SK-N-SH (cell line): ENCODE measurements around the gene ZDHHC6. TPM values are rescaled to one million over a fixed set of nuclear protein-coding genes. Genes with fewer than 3 reads are reported as not detected.

Experiments used
- CTCF ChIA-PET: fragments of 300-600, 350-600 bp; formaldehyde crosslinking; extraction: SDS; loops from one replicate; lab custom pipeline; 2021; lab: Yijun Ruan, JAX
- POLR2A ChIA-PET: fragments of 350-600 bp; sonication (Branson Sonifier 250); formaldehyde crosslinking; extraction: SDS; loops from one replicate; lab custom pipeline; 2020; ENCODE audit warnings: antibody characterized with exemption, inconsistent platforms; lab: Yijun Ruan, JAX
- DNase-seq: peaks from one replicate; pipeline ENCODE4 v3.0.0; 2012
- H2AFZ ChIP-seq: fragments of 200-600 bp; sonication (generic); 2 replicates; pipeline ENCODE4 v1.8.1; 2016; ENCODE audit warnings: antibody characterized with exemption, mild to moderate bottlenecking, low read depth
- H3F3A ChIP-seq: fragments of 200-600 bp; sonication (generic); replicated peaks from 2 replicates; pipeline ENCODE3; 2016; ENCODE audit warnings: antibody characterized with exemption, mild to moderate bottlenecking; ENCODE audit not compliant: insufficient read depth
- H3K27ac ChIP-seq, 2 experiments: fragments of 200-500 bp in 1 of 2; fragments of 200-600 bp in 1 of 2; sonication (Bioruptor generic) in 1 of 2; sonication (generic), shearing (Covaris generic) in 1 of 2; 2 replicates each; pipeline versions ENCODE4 v1.5.1 to v1.6.1; 2014 to 2016; ENCODE audit warnings: low read depth in 2 of 2, inconsistent platforms in 1 of 2, low read length in 1 of 2, mild to moderate bottlenecking in 1 of 2, mixed read lengths in 1 of 2
- H3K27me3 ChIP-seq: fragments of 200-600 bp; sonication (generic), shearing (Covaris generic); 2 replicates; pipeline ENCODE4 v1.6.1; 2016; ENCODE audit warnings: mixed run types; ENCODE audit not compliant: insufficient read depth
- H3K36me3 ChIP-seq, 2 experiments: fragments of 200-500 bp in 1 of 2; fragments of 200-600 bp in 1 of 2; sonication (Bioruptor generic) in 1 of 2; sonication (generic) in 1 of 2; replicated peaks in 1 of 2; 2 replicates each; pipeline versions ENCODE3 to v1.5.1; 2014 to 2016; ENCODE audit warnings: low read length in 1 of 2, mild to moderate bottlenecking in 1 of 2; ENCODE audit not compliant: insufficient read depth in 2 of 2, control insufficient read depth in 1 of 2
- H3K4me1 ChIP-seq, 2 experiments: fragments of 200-500 bp in 1 of 2; fragments of 200-600 bp in 1 of 2; sonication (Bioruptor generic) in 1 of 2; sonication (generic), shearing (Covaris generic) in 1 of 2; 2 replicates each; pipeline versions ENCODE4 v1.5.1 to v1.6.1; 2014 to 2016; ENCODE audit warnings: low read depth in 1 of 2, low read length in 1 of 2, mixed run types in 1 of 2; ENCODE audit not compliant: insufficient read depth in 2 of 2, control insufficient read depth in 1 of 2
- H3K4me2 ChIP-seq: fragments of 200-600 bp; sonication (generic), shearing (Covaris generic); 2 replicates; pipeline ENCODE4 v1.6.1; 2017; ENCODE audit warnings: mixed run types
- H3K4me3 ChIP-seq, 2 experiments: fragments of 200-500 bp in 1 of 2; fragments of 200-600 bp in 1 of 2; sonication (Bioruptor generic) in 1 of 2; sonication (generic), shearing (Covaris generic) in 1 of 2; 2 replicates each; pipeline versions ENCODE4 v1.5.1 to v1.8.1; 2014 to 2016; ENCODE audit warnings: low read depth in 2 of 2, inconsistent platforms in 1 of 2, low read length in 1 of 2, mild to moderate bottlenecking in 1 of 2, mixed read lengths in 1 of 2, moderate library complexity in 1 of 2
- H3K79me2 ChIP-seq: fragments of 200-600 bp; sonication (generic); 2 replicates; pipeline ENCODE4 v1.8.1; 2017; ENCODE audit warnings: mild to moderate bottlenecking; ENCODE audit not compliant: insufficient read depth
- H3K9ac ChIP-seq: fragments of 200-600 bp; sonication (generic); 2 replicates; pipeline ENCODE4 v1.6.1; 2017; ENCODE audit warnings: mixed run types
- H3K9me2 ChIP-seq: fragments of 200-600 bp; sonication (generic); 2 replicates; pipeline ENCODE4 v1.6.1; 2017; ENCODE audit warnings: mixed run types
- H3K9me3 ChIP-seq: fragments of 200-600 bp; sonication (generic); 2 replicates; pipeline ENCODE4 v1.6.1; 2017; ENCODE audit warnings: mixed run types, mild to moderate bottlenecking, moderate library complexity
- H4K20me1 ChIP-seq: fragments of 200-600 bp; sonication (generic); 2 replicates; pipeline ENCODE4 v1.6.1; 2017; ENCODE audit warnings: mild to moderate bottlenecking, mixed run types; ENCODE audit not compliant: insufficient read depth
- EP300 ChIP-seq, 2 experiments: IDR thresholded peaks; 2 replicates each; pipeline versions ENCODE4 v1.4.0 to v1.6.1; 2012; ENCODE audit warnings: borderline replicate concordance in 1 of 2, low read depth in 1 of 2, low read length in 1 of 2
- EZH2phosphoT487 ChIP-seq: fragments of 200-600 bp; sonication (generic); IDR thresholded peaks from 2 replicates; pipeline ENCODE4 v1.6.1; 2017; ENCODE audit warnings: low read depth, mixed run types, mild to moderate bottlenecking, antibody characterized with exemption, moderate library complexity, borderline replicate concordance
- FOXM1 ChIP-seq: IDR thresholded peaks from 2 replicates; pipeline ENCODE4 v1.4.0; 2012; ENCODE audit warnings: low read depth, mild to moderate bottlenecking
- GABPA ChIP-seq: IDR thresholded peaks from 2 replicates; pipeline ENCODE4 v1.4.0; 2012; ENCODE audit warnings: low read depth, mild to moderate bottlenecking
- GATA2 ChIP-seq: sonication (generic); formaldehyde crosslinking; IDR thresholded peaks from 2 replicates; pipeline ENCODE4 v1.5.0; 2020; ENCODE audit warnings: mild to moderate bottlenecking, missing genetic modification reagents
- JUND ChIP-seq: IDR thresholded peaks from 2 replicates; pipeline ENCODE4 v1.4.0; 2012
- MXI1 ChIP-seq: IDR thresholded peaks from 2 replicates; pipeline ENCODE4 v1.6.1; 2012; ENCODE audit warnings: mild to moderate bottlenecking, low read depth, low read length, improper control_type of control experiment
- NFIC ChIP-seq: IDR thresholded peaks from 2 replicates; pipeline ENCODE4 v1.4.0; 2012; ENCODE audit warnings: borderline replicate concordance
- NRF1 ChIP-seq: IDR thresholded peaks from 2 replicates; pipeline ENCODE4 v1.6.1; 2012; ENCODE audit warnings: low read depth, mild to moderate bottlenecking, low read length
- RAD21 ChIP-seq: IDR thresholded peaks from 2 replicates; pipeline ENCODE4 v1.6.1; 2012; ENCODE audit warnings: mild to moderate bottlenecking, low read length
- RFX5 ChIP-seq: IDR thresholded peaks from 2 replicates; pipeline ENCODE4 v1.6.1; 2012; ENCODE audit warnings: mild to moderate bottlenecking, improper control_type of control experiment, low read length
- RXRA ChIP-seq: IDR thresholded peaks from 2 replicates; pipeline ENCODE4 v1.4.0; 2012; ENCODE audit warnings: low read depth, mild to moderate bottlenecking, borderline replicate concordance
- SMC3 ChIP-seq: IDR thresholded peaks from 2 replicates; pipeline ENCODE4 v1.6.1; 2012; ENCODE audit warnings: low read depth, low read length, improper control_type of control experiment
- TCF12 ChIP-seq: IDR thresholded peaks from 2 replicates; pipeline ENCODE4 v1.4.0; 2012
- YY1 ChIP-seq: IDR thresholded peaks from 2 replicates; pipeline ENCODE4 v1.4.0; 2012; ENCODE audit warnings: low read depth, mild to moderate bottlenecking
- ZBTB33 ChIP-seq: IDR thresholded peaks from 2 replicates; pipeline ENCODE4 v1.4.0; 2012; ENCODE audit warnings: low read depth, borderline replicate concordance
- WGBS: methylation state at CpG from one replicate; pipeline ENCODE4 v1.1.6; 2017; ENCODE audit warnings: low lambda C conversion rate; 5-methylcytosine and 5-hydroxymethylcytosine counted together
- polyA plus RNA-seq, 3 experiments: library from polyadenylated mRNA; depleted of rRNA; stranded (reverse); fragments of >200 nt; gene quantifications; 2 replicates each; pipeline ENCODE4 v1.2.3, GENCODE V29; 2012
- TF ChIP-seq, protein P1 (sequence below): IDR thresholded peaks from 2 replicates; pipeline ENCODE4; 2012

Gene ZDHHC6
- polyA plus RNA-seq, 1 of the 3 experiments (the other 2 are of a cell fraction) = 12.5 TPM

DNA sequence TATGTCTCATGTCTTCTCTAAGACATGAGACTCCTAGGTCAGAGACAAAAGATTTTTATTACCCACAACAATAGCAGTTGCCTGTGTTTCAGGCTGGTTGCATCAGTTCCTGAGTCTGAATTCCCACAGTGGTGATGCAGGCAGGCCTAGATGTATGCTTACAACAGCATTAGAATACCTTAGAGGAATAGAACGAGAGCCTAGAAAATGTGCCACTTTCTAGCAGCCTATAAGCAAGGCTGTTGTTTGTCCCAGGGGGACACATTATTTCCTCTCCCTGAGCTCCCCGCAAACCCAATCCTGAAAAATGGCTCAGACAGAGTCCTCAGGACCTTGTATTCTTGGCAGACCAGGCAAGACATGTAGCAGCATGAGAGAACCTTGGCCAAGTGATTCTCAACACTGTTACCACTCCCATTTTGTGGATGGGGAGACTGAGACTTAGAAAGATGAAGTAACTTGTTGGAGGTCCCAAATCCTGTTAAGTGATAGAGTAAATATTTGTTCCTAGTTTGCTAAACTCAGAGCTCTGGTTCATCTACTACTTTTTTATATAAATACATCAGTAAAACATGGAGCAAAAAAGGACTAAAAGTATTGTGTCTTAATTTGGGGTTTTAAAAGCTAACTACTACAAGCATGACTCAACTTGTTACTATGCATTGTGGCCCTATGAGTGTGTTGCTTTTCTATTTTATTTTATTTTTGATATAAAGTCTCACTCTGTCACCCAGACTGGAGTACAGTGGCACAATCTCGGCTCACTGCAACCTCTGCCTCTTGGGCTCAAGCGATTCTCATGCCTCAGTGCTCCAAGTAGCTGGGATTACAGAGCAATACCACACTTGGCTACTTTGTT is 14.5 kb upstream of the ZDHHC6 start:
- 89% methylated on average over 4 of the region's 4 CpGs for WGBS

DNA sequence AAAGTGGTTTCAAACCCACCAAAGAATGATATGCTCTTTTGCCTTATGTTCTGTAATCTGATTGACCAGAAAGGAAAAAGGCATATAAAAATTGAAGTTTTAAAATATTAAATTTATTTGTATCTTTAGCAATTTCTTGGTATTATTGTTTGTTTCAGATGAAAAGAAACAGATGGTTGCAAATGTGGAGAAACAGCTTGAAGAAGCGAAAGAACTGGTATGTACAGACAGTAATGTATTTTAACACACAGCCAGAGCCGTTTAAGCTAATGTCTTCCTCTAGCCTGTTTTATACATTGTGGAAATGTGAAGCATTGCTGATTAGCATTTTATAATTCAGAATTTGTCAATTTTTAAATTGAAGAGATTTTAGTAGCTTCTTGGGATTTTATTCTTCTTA is 13.7 kb upstream of the ZDHHC6 start:
- Histone ChIP-seq H3K36me3 (peaks cover 16 to 23% of the 10 kb centered on the region in 2 experiments), H3K9me3 (no peaks in the 10 kb centered on the region)
- TF ChIP-seq RXRA = no peak
- TF ChIP-seq NRF1 = no peak
- TF ChIP-seq EZH2phosphoT487 = no peak
- no peak for TF ChIP-seq YY1
- no peak for TF ChIP-seq RAD21
- TF ChIP-seq, protein P1, sequence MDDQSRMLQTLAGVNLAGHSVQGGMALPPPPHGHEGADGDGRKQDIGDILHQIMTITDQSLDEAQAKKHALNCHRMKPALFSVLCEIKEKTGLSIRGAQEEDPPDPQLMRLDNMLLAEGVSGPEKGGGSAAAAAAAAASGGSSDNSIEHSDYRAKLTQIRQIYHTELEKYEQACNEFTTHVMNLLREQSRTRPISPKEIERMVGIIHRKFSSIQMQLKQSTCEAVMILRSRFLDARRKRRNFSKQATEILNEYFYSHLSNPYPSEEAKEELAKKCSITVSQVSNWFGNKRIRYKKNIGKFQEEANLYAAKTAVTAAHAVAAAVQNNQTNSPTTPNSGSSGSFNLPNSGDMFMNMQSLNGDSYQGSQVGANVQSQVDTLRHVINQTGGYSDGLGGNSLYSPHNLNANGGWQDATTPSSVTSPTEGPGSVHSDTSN = no peak
- no peak for TF ChIP-seq GABPA
- TF ChIP-seq EP300 (IDR thresholded peaks at IDR 0.05; ENCODE audit: borderline replicate concordance in 1 of 2, low read depth in 1 of 2, low read length in 1 of 2) = no peak
- no peak for TF ChIP-seq TCF12
- TF ChIP-seq, all 33 proteins: peak for 0
- no peaks in the 10 kb centered on the region for H3K4me1 ChIP-seq
- H3F3A ChIP-seq = peaks cover 7% of the 10 kb centered on the region
- DNase-seq = no peak
- peaks cover 3% of the 10 kb centered on the region; the same call in 1 of the 2 replicates for H4K20me1 ChIP-seq
- H3K79me2 ChIP-seq = peaks cover 22% of the 10 kb centered on the region
- no peaks in the 10 kb centered on the region for H3K9me2 ChIP-seq
- H2AFZ ChIP-seq = no peak overlapping the region
- H3K27ac ChIP-seq = peak overlapping the region in 1 of 2 experiments; percentile 70; a peak in 2 of 4 replicates
- WGBS = 93% methylated on average over 2 of the region's 2 CpGs
- CTCF ChIA-PET = interaction anchor here (2.3 to 3.8 kb wide), 2 partner anchors 11 to 15 kb away, joined by 6 to 24 read pairs; no protein-coding TSS in a partner anchor
- POLR2A ChIA-PET = no interaction called here
- no peak overlapping the region for H3K4me2 ChIP-seq
- no peak overlapping the region for H3K9ac ChIP-seq
- H3K27me3 ChIP-seq = no peaks in the 10 kb centered on the region
- no peak overlapping the region for H3K4me3 ChIP-seq

More for the DNA sequence above, 14.5 kb upstream of the ZDHHC6 start:
- no peak overlapping the region for H3K4me3 ChIP-seq
- POLR2A ChIA-PET = no interaction called here
- no peaks in the 10 kb centered on the region for H3K9me3 ChIP-seq
- H3K36me3 ChIP-seq = peaks cover 25 to 32% of the 10 kb centered on the region in 2 experiments
- no peak overlapping the region; the same call in 1 of the 2 replicates for H3K9ac ChIP-seq
- H3K4me2 ChIP-seq = no peak overlapping the region
- peaks cover 7% of the 10 kb centered on the region for H3F3A ChIP-seq
- no peaks in the 10 kb centered on the region for H3K4me1 ChIP-seq
- TF ChIP-seq SMC3 (no peak), NFIC (no peak), JUND (no peak), GATA2 (no peak), TCF12 (no peak), NRF1 (no peak), ZBTB33 (no peak), FOXM1 (no peak), MXI1 (no peak), RFX5 (no peak), YY1 (no peak), RXRA (no peak), EZH2phosphoT487 (no peak)
- TF ChIP-seq, protein P1 = no peak
- H3K27me3 ChIP-seq = no peaks in the 10 kb centered on the region
- H3K9me2 ChIP-seq = no peaks in the 10 kb centered on the region
- peak overlapping the region in 1 of 2 experiments; percentile 70; a peak in 2 of 4 replicates for H3K27ac ChIP-seq
- H4K20me1 ChIP-seq = peaks cover 3% of the 10 kb centered on the region; the same call in 1 of the 2 replicates
- no peak for DNase-seq
- H3K79me2 ChIP-seq = peaks cover 22% of the 10 kb centered on the region
- H2AFZ ChIP-seq = no peak overlapping the region
- CTCF ChIA-PET = interaction anchor here (1.1 to 3.8 kb wide), 2 partner anchors 10 to 12 kb away, joined by 4 to 24 read pairs; no protein-coding TSS in a partner anchor
